ENCODE results near the gene TLK2. TPM values are rescaled to one million over a fixed set of nuclear protein-coding genes. Genes with fewer than 3 reads are reported as not detected.

Gene TLK2
- polyA plus RNA-seq, 4 donors, result 61.2 to 88.5 (median 65.8) TPM

DNA sequence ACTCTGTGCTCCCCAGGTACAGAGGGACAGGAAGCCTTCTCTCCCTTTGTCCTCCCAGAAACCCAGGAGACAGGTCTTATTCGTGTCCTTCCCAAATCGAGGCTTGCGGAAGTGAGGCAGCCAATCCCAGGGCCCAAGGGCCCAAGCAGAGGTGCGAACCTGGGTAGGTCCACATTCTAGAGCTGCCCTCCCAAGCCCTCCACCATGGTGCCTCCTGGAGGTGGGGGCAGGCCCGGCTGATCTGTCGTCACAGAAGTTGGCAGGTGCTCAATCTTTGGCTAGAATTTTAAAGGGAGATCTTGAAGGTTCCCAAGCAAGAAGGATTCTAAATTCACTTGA lies 170.3 kb downstream of the TLK2 start:
- no peak for DNase-seq (ENCODE audit: low read depth in 4 of 4, low spot score in 3 of 4)

DNA sequence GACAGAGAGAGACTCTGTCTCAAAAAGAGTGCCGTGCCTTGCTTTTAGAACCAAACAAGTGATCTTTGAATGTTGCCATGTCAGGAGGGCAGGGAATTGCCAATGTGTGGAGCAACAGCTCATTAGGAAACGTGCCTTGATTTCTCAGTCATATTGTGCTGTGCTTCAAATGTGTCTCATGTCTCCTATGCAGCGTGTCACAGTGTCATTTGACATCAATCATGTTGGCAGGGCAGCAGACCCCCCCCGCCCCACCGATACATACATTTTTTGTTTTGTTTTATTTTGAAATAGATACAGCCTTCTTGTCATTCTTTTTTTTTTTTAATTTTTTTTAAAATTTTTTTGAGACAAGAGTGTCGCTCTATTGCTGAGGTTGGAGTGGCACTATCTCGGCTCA lies 170.9 kb downstream of the TLK2 start:
- no peak for DNase-seq (ENCODE audit: low read depth in 4 of 4, low spot score in 3 of 4)

- no peak for DNase-seq (ENCODE audit: low read depth in 4 of 4, low spot score in 3 of 4)
These were observed 172.0 kb downstream of the TLK2 start for GRCh38 chr17:62650587-62650986.

- peak in 1 of 4 donors; percentile 46 for DNase-seq (ENCODE audit: low read depth in 4 of 4, low spot score in 3 of 4)
These were observed 173.8 kb downstream of the TLK2 start for GRCh38 chr17:62652251-62653001.

DNA sequence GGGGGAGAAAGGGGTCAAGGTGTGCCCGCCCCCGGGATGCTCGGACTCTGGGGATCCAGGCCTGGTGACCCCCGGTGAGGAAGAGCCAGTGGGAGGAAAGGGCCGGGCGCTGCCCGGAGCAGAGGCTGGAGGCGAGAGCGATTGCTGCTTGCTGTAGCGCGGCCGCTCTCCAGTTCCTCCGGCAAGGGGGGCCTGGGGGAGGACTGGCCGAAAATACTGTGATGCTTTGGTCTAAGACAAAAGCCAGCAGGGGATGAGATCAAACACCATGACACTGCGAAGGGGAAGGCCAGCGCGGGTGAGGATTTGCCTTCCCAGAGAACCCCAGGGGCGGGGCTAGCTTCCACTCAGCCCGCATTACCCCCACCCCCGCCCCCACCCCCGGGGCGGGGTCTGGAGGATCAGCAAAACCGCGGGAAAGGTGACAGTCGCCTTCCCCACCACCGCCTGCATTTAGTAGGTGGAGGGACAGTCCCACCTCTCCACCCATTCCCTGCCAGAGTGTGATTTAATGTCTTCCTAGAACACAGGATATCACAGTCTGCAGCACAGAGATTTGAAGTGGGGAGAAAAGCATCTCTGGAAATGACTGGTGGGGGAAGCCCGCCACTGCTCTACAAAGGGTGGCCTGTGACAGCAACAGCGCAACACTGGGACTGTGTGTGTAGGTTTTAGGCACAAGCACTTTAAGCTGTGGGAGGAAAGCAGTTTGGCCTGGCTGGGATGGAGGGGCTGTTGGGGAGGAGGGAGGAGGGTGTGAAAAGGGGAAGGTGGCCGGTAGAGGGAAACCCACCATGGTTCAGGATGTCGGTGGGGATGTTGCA lies 174.6 kb downstream of the TLK2 start:
- peak in 1 of 4 donors; percentile 52 for DNase-seq (ENCODE audit: low read depth in 4 of 4, low spot score in 3 of 4)

DNA sequence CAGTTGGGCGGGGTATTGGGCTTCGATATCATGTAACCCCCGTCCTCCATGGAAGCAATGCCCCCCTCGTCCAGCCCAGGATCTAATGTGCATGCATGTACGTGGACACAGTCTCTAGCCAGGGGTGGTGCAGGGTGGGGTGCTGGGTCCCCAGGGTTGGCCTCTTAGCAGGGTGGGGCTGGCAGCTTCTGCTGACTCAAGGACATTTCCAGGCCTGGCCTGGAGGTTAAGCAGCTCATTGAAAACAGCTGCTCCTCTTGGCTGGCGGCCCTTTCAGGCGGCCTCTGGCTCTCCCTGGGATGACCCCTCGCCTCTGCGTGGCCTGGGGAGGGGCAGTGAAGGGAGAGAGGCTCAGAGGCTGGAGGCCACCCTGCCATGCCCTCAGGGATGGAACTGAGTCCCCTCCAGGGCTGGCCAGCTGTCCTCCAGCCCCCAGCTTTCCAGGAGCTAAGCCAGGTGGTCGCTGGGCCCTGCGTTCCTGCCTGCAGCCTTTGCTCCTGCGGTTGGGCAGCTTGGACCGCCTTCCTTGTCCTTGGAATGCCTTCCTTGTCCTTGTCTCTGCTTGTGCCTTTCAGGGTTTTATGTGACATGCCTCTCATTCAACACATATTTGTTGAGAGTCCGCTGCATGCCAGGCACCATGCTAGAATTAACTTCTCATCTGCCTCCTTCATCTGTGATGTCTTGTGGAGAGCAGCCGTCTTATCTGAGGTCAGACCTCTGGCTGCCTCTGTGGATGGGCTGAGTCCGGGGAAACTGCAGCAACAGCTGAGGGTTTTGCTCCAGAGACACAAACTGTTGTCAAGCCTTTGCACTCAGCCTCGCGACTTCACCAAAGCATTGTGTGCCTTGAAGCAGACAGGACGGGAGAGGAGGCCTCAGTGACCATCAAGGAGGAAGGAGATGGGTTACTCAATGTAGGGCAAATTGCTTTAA lies 175.5 kb downstream of the TLK2 start:
- DNase-seq (ENCODE audit: low read depth in 4 of 4, low spot score in 3 of 4), result no peak

DNA sequence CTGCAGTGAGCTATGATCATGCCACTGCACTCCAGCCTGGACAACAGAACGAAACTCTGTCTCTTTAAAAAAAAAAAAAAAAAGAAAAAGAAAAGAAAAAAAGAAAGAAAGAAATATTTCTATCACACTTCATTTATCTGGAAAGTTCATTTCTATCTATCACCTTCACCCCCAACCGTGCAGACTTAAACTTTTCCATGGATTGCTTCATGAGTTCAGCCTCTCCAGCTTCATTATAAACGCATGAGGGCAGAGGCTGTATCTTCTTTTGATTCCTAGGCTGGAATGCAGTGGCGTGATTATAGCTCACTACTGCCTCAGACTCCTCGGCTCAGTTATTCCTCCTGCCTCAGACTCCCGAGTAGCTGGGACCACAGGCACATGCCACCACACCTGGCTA lies 177.0 kb downstream of the TLK2 start:
- no peak for DNase-seq (ENCODE audit: low read depth in 4 of 4, low spot score in 3 of 4)

DNA sequence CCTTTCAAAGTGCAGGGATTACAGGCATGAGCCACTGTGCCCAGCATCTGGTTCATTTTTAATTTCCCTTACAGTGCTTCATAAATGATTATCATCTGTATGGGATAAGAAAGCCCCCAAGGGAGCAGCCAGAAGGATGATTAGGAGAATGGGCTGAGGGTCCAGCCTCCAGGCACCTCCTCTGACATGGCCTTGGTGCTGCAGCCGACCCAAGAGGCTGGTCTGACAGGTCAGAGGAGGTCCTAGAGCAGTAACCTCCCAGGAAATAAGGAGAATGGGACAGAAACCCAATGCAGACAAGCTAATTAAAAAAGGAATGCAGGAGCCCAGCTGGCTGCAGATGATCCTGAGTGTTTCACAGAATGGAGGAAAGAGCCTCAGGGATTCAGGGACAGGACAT lies 177.8 kb downstream of the TLK2 start:
- DNase-seq (ENCODE audit: low read depth in 4 of 4, low spot score in 3 of 4), result no peak

GRCh38 chr17:62657145-62657665 lies 178.6 kb downstream of the TLK2 start:
- DNase-seq (ENCODE audit: low read depth in 4 of 4, low spot score in 3 of 4), result no peak

DNA sequence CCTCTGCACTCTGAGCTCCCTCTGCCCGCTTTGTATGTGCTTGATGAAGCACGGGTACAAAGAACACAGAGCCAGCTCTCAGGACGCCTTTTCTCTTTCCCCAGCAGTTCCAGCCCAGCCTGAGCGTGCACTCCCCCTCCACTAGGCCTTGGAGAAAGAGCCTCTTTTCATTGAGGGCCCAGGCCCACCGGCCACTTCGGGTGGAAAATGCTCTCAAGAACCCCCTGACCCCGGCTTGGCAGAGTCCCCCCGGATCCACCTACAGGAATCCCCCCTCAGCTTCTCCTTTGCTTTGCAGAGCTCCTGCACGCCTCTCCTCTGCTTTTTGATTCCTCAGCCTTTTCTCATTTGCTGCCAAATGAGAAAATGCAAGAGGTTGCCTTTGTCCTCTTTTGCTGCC lies 179.1 kb downstream of the TLK2 start:
- DNase-seq (ENCODE audit: low read depth in 4 of 4, low spot score in 3 of 4), result no peak

- DNase-seq (ENCODE audit: low read depth in 4 of 4, low spot score in 3 of 4), result no peak
These were observed 179.7 kb downstream of the TLK2 start for GRCh38 chr17:62658136-62658920.

- no peak for DNase-seq (ENCODE audit: low read depth in 4 of 4, low spot score in 3 of 4)
These were observed 182.0 kb downstream of the TLK2 start for GRCh38 chr17:62660629-62661118.

- DNase-seq (ENCODE audit: low read depth in 4 of 4, low spot score in 3 of 4), result no peak
These were observed 182.7 kb downstream of the TLK2 start for GRCh38 chr17:62661337-62661736.

DNA sequence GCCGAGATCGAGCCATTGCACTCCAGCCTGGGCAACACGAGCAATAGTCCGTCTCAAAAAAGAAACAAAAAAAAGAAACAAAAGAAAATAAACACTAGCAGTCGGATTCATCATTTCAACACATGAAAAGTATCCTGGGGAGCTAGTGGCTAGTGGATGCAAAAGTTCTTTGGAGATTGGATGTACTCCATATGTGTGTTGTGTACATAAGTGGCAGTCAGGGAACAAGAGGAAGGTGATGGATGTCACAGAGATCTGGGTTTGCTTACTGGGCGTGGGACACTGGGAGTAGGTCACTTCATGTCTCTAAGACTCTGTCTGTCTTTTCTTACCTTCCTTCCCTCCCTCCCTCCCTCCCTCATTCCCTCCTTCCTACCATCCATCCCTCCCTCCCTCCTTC lies 184.2 kb downstream of the TLK2 start:
- no peak for DNase-seq (ENCODE audit: low read depth in 4 of 4, low spot score in 3 of 4)

Other genes starting within 250 kb of the TLK2 start
- under 1 TPM; 0.10 to 0.40 (median 0.22) TPM for gene EFCAB3, start 98.3 kb upstream of the TLK2 start, polyA plus RNA-seq (ENCODE audit: insufficient read length in 4 of 4)
- 10 to 100 TPM; 16.3 to 24.1 (median 23.3) TPM for gene METTL2A, start 54.9 kb upstream of the TLK2 start, polyA plus RNA-seq (ENCODE audit: insufficient read length in 4 of 4)
- 100 to 1,000 TPM in 1 of 4 donors, 10 to 100 TPM in 3; 67.1 to 190 (median 70.1) TPM for gene MRC2, start 148.8 kb downstream of the TLK2 start, polyA plus RNA-seq (ENCODE audit: insufficient read length in 4 of 4)